SU-DHL-6 (cell line): Measurements from ENCODE around the gene ENDOD1.

ENCODE experiments used
- H2AFZ ChIP-seq: fragments of 200-600 bp; sonication (generic); 2 replicates; pipeline ENCODE4 v1.6.1; 2014; ENCODE audit warnings: low read depth, mild to moderate bottlenecking, moderate library complexity, mixed read lengths, antibody characterized with exemption, low read length; ENCODE audit not compliant: severe bottlenecking
- H3F3A ChIP-seq: fragments of 200-600 bp; shearing (Covaris generic); 2 replicates; pipeline ENCODE4 v1.6.0; 2016; ENCODE audit warnings: antibody characterized with exemption, mild to moderate bottlenecking; ENCODE audit not compliant: insufficient read depth
- H3K27ac ChIP-seq: fragments of 200-600 bp; sonication (generic); 2 replicates; pipeline ENCODE4 v1.5.1; 2016; ENCODE audit warnings: low read depth, mild to moderate bottlenecking, low read length, moderate library complexity, mixed read lengths
- H3K27me3 ChIP-seq: fragments of 200-600 bp; sonication (generic), shearing (Covaris generic); 2 replicates; pipeline ENCODE4 v1.6.0; 2014; ENCODE audit warnings: mild to moderate bottlenecking, low read length
- H3K36me3 ChIP-seq: fragments of 200-600 bp; sonication (generic); 2 replicates; pipeline ENCODE4 v1.6.1; 2014; ENCODE audit warnings: mild to moderate bottlenecking, low read length, mixed read lengths
- H3K4me2 ChIP-seq: fragments of 300-600, 200-600 bp; shearing (Covaris generic), sonication (generic); 2 replicates; pipeline ENCODE4 v1.6.0; 2014; ENCODE audit warnings: low read length, low read depth, mild to moderate bottlenecking; ENCODE audit not compliant: poor library complexity, severe bottlenecking
- H3K4me3 ChIP-seq: fragments of 200-600 bp; sonication (generic); 2 replicates; pipeline ENCODE4 v1.5.1; 2014; ENCODE audit warnings: antibody characterized with exemption, low read length, mild to moderate bottlenecking, mixed read lengths; ENCODE audit not compliant: insufficient read depth, poor library complexity, severe bottlenecking
- H3K79me2 ChIP-seq: fragments of 200-600 bp; sonication (generic); 2 replicates; pipeline ENCODE4 v1.6.1; 2014; ENCODE audit warnings: mild to moderate bottlenecking, low read length, moderate library complexity; ENCODE audit not compliant: insufficient read depth
- H3K9ac ChIP-seq: fragments of 200-600 bp; sonication (generic); 2 replicates; pipeline ENCODE4 v1.7.0; 2014; ENCODE audit warnings: mild to moderate bottlenecking, low read length
- H3K9me2 ChIP-seq: fragments of 200-600 bp; sonication (generic); replicated peaks from 2 replicates; pipeline ENCODE4 v1.6.1; 2014; ENCODE audit warnings: low read length; ENCODE audit not compliant: insufficient read depth
- H3K9me3 ChIP-seq: fragments of 200-600 bp; sonication (generic); 2 replicates; pipeline ENCODE4 v1.6.1; 2014; ENCODE audit warnings: low read length, mixed read lengths; ENCODE audit not compliant: insufficient read depth
- H4K20me1 ChIP-seq: fragments of 200-600 bp; sonication (generic); 2 replicates; pipeline ENCODE4 v1.6.1; 2014; ENCODE audit warnings: low read depth, mild to moderate bottlenecking, antibody characterized with exemption, low read length, moderate library complexity, mixed read lengths
- EZH2phosphoT487 ChIP-seq: fragments of 200-600 bp; sonication (generic), shearing (Covaris generic); conservative IDR thresholded peaks from 2 replicates; pipeline ENCODE4 v1.6.1; 2018; ENCODE audit warnings: mild to moderate bottlenecking, antibody characterized with exemption, low read length, moderate library complexity, mixed read lengths
- TF ChIP-seq, protein P1 (sequence below): fragments of 200-600 bp; sonication (generic); IDR thresholded peaks from one replicate; pipeline ENCODE4 v1.5.1; 2017; ENCODE audit warnings: antibody characterized with exemption, mild to moderate bottlenecking, low read length, moderate library complexity; ENCODE audit not compliant: insufficient read depth, poor library complexity, severe bottlenecking

Gene ENDOD1

DNA sequence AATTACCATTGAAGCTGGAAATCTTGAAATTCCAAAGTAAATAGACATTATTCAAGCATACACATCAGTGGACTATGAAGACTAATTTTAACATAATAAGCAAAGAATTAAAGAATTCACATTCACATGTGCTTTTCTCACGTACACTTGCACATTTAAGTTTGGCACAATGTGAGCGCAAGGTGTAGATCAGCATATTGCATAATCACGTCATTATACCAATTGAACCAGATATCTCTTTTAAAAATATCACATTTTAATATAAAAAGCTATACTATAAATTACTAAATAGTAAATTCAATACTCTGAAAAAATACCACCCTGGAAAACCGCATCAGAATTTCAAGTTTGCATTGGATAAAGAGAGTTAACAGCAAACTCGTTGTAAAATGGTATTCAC is 80.6 kb downstream of the ENDOD1 start:
- H3K9me2 ChIP-seq, result no peaks in the 10 kb centered on the region
- no peaks in the 10 kb centered on the region for H3F3A ChIP-seq
- H3K4me3 ChIP-seq, result no peak overlapping the region
- H3K36me3 ChIP-seq, result no peaks in the 10 kb centered on the region
- no peaks in the 10 kb centered on the region for H4K20me1 ChIP-seq
- H3K27me3 ChIP-seq, result no peaks in the 10 kb centered on the region
- TF ChIP-seq EZH2phosphoT487, result no peak
- TF ChIP-seq, protein P1, sequence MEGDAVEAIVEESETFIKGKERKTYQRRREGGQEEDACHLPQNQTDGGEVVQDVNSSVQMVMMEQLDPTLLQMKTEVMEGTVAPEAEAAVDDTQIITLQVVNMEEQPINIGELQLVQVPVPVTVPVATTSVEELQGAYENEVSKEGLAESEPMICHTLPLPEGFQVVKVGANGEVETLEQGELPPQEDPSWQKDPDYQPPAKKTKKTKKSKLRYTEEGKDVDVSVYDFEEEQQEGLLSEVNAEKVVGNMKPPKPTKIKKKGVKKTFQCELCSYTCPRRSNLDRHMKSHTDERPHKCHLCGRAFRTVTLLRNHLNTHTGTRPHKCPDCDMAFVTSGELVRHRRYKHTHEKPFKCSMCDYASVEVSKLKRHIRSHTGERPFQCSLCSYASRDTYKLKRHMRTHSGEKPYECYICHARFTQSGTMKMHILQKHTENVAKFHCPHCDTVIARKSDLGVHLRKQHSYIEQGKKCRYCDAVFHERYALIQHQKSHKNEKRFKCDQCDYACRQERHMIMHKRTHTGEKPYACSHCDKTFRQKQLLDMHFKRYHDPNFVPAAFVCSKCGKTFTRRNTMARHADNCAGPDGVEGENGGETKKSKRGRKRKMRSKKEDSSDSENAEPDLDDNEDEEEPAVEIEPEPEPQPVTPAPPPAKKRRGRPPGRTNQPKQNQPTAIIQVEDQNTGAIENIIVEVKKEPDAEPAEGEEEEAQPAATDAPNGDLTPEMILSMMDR, result no peak
- no peak overlapping the region for H3K27ac ChIP-seq
- no peak overlapping the region for H3K4me2 ChIP-seq
- no peak overlapping the region for H2AFZ ChIP-seq
- no peaks in the 10 kb centered on the region for H3K9me3 ChIP-seq
- no peak overlapping the region for H3K9ac ChIP-seq
- H3K79me2 ChIP-seq, result no peaks in the 10 kb centered on the region

DNA sequence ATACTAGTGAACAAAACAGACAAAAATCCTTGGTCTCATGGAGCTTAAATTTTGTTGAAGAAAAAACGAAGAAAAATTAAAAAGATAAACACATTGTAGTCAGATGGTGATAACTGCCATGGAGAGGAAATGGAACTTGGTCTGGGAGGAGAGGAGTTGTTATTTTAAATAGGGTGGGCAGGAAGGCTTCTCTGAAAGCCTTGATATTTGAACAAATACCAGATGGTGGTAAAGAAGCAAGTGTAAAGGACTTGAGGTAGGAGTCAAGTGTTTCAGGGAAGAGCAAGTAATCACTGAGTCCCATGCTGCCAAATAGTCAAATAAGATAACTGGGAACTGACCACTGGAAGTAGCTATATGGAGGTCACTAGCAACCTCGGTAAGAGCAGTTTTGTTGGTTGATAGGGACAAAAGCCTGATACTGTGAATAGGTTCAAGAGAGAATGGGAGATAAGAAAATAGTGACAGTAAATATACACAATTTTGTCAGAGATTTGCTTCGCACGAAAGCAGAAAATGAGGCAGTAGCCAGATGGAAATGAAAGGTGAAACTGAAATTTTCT is 86.3 kb downstream of the ENDOD1 start:
- Histone ChIP-seq H3K4me2 (no peak overlapping the region), H3K36me3 (no peaks in the 10 kb centered on the region), H3K27ac (no peak overlapping the region), H3K9ac (no peak overlapping the region), H3F3A (no peaks in the 10 kb centered on the region), H3K4me3 (no peak overlapping the region), H3K9me2 (no peaks in the 10 kb centered on the region), H3K27me3 (no peaks in the 10 kb centered on the region), H3K9me3 (no peaks in the 10 kb centered on the region), H4K20me1 (no peaks in the 10 kb centered on the region), H2AFZ (no peak overlapping the region), H3K79me2 (no peaks in the 10 kb centered on the region)
- TF ChIP-seq, protein P1, result no peak
- TF ChIP-seq EZH2phosphoT487, result no peak
